ENCODE measurements around the gene PHF1. TPM values are rescaled to one million over a fixed set of nuclear protein-coding genes. Genes with fewer than 3 reads are reported as not detected.
A peak's percentile ranks its signal among the peaks of the same experiment; 100 is the strongest.

Gene PHF1
- total and polyA plus RNA-seq, 2 of the 13 experiments (the other 11 are each of a cell fraction or from before 2014, with no cell fraction given), result 25.4 to 61.9 TPM

- TF ChIP-seq E2F2 (CRISPR knock-in tag; IDR thresholded peaks at IDR 0.05; ENCODE audit: borderline replicate concordance), result no peak
- TF ChIP-seq ETV5 (CRISPR knock-in tag; IDR thresholded peaks at IDR 0.05; ENCODE audit: borderline replicate concordance), result 0 out of 2 replicates have a peak, but pooled peaks have one; percentile 8
- TF ChIP-seq ZBTB44 (CRISPR knock-in tag; IDR thresholded peaks at IDR 0.05), result no peak
- no peak for TF ChIP-seq FOXP1 (IDR thresholded peaks at IDR 0.05)
- no peak for TF ChIP-seq FOXP1 (CRISPR knock-in tag; IDR thresholded peaks at IDR 0.05)
- TF ChIP-seq HNRNPL (IDR thresholded peaks at IDR 0.05; ENCODE audit: low read depth, low read length), result no peak
- TF ChIP-seq PHF8 (CRISPR knock-in tag; IDR thresholded peaks at IDR 0.05), result no peak; the same call in 1 of the 2 replicates
- TF ChIP-seq POLR2A (IDR thresholded peaks at IDR 0.05; ENCODE audit: insufficient read depth in 1 of 2, low read depth in 2 of 2, low read length in 2 of 2), result peak in 1 of 2 experiments; percentile 65; a peak in 1 of 4 replicates
- TF ChIP-seq KMT2B (CRISPR knock-in tag; IDR thresholded peaks at IDR 0.05), result no peak
- TF ChIP-seq HOMEZ (CRISPR knock-in tag; IDR thresholded peaks at IDR 0.05; ENCODE audit: low read depth), result no peak
- no peak for TF ChIP-seq ARNTL (CRISPR knock-in tag; IDR thresholded peaks at IDR 0.05)
- no peak for TF ChIP-seq FOXC1 (CRISPR knock-in tag; IDR thresholded peaks at IDR 0.05; ENCODE audit: borderline replicate concordance)
- TF ChIP-seq RXRA (CRISPR knock-in tag; IDR thresholded peaks at IDR 0.05), result peak; percentile 47; the same call in 1 of the 2 replicates
- 0 out of 2 replicates have a peak, but pooled peaks have one; percentile 48 for TF ChIP-seq ZNF784 (CRISPR knock-in tag; IDR thresholded peaks at IDR 0.05; ENCODE audit: borderline replicate concordance)
- TF ChIP-seq ZBTB43 (CRISPR knock-in tag; conservative IDR thresholded peaks at IDR 0.05), result no peak
- TF ChIP-seq ZNF138 (CRISPR knock-in tag; IDR thresholded peaks at IDR 0.05; ENCODE audit: low read depth), result no peak
- TF ChIP-seq ELF1 (CRISPR knock-in tag; IDR thresholded peaks at IDR 0.05), result no peak
- no peak for TF ChIP-seq HDAC6 (IDR thresholded peaks at IDR 0.05; ENCODE audit: low read depth, low read length)
- no peak for TF ChIP-seq GATAD1 (CRISPR knock-in tag; IDR thresholded peaks at IDR 0.05)
- TF ChIP-seq FOXK1 (CRISPR knock-in tag; IDR thresholded peaks at IDR 0.05; ENCODE audit: borderline replicate concordance, low read depth), result no peak
- TF ChIP-seq NFIB (CRISPR knock-in tag; IDR thresholded peaks at IDR 0.05; ENCODE audit: borderline replicate concordance), result no peak
- TF ChIP-seq SMAD3 (CRISPR knock-in tag; IDR thresholded peaks at IDR 0.05), result no peak
- no peak for TF ChIP-seq ZNF350 (CRISPR knock-in tag; IDR thresholded peaks at IDR 0.05; ENCODE audit: borderline replicate concordance, low read depth)
- TF ChIP-seq ZNF879 (CRISPR knock-in tag; IDR thresholded peaks at IDR 0.05), result 0 out of 2 replicates have a peak, but pooled peaks have one; percentile 23
Observed at GRCh38 chr6:33410711-33411631, at the start of gene PHF1 (continued).
